Muscle layer of duodenum (tissue), 2 donors: ENCODE data around the gene RFTN1.

Experiments
- H3K27ac ChIP-seq: one replicate; pipeline ENCODE4 v1.7.0; 2013; ENCODE audit warnings: mild to moderate bottlenecking, low read length
- H3K27me3 ChIP-seq: one replicate; pipeline ENCODE4 v1.7.0; 2013; ENCODE audit warnings: low read depth, mild to moderate bottlenecking, control low read depth, low read length
- H3K36me3 ChIP-seq, 2 donors: one replicate each; pipeline ENCODE4 v1.7.0; 2013; ENCODE audit warnings: low read length in 2 of 2, control low read depth in 1 of 2, mild to moderate bottlenecking in 1 of 2; ENCODE audit not compliant: insufficient read depth in 2 of 2, control insufficient read depth in 1 of 2
- H3K4me1 ChIP-seq, 2 donors: one replicate each; pipeline ENCODE4 v1.7.0; 2013; ENCODE audit warnings: low read length in 2 of 2, mild to moderate bottlenecking in 2 of 2, control low read depth in 1 of 2, moderate library complexity in 1 of 2; ENCODE audit not compliant: insufficient read depth in 2 of 2, control insufficient read depth in 1 of 2
- H3K4me3 ChIP-seq, 2 donors: one replicate each; pipeline ENCODE4 v1.7.0; 2013; ENCODE audit warnings: low read length in 2 of 2, low read depth in 1 of 2, mild to moderate bottlenecking in 1 of 2
- H3K9me3 ChIP-seq, 2 donors: one replicate each; pipeline ENCODE4 v1.7.0; 2013; ENCODE audit warnings: low read length in 2 of 2, control low read depth in 1 of 2, mild to moderate bottlenecking in 1 of 2; ENCODE audit not compliant: control insufficient read depth in 1 of 2
- donor health status: healthy.

Gene RFTN1

GRCh38 chr3:16272588-16272987 lies 240.9 kb downstream of the RFTN1 start:
- Histone ChIP-seq H3K4me1 (no peaks in the 10 kb centered on the region), H3K9me3 (no peaks in the 10 kb centered on the region), H3K27me3 (no peaks in the 10 kb centered on the region), H3K27ac (no peak overlapping the region), H3K4me3 (no peak overlapping the region), H3K36me3 (peaks cover 16 to 31% of the 10 kb centered on the region in 2 donors)

DNA sequence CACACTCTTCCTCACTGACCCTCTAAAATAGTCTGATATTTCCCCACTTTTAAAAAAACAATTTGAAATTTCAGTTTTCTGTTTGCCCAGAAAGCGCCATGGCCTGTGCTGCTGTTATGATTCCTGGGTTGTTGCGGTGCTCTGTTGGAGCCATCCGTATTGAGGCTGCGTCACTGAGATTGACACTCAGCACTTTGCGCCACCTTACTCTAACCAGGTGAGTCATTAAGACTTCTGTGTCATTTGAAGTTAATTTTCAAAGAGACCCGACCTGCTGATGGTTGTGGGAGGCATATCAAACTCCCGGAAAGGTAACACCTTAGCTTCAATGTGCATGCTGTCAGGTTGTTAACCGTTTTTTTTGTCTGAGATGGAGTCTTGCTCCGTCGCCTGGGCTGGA lies 242.6 kb downstream of the RFTN1 start:
- H3K4me3 ChIP-seq = no peak overlapping the region
- no peaks in the 10 kb centered on the region for H3K9me3 ChIP-seq
- H3K36me3 ChIP-seq = peaks cover 11 to 31% of the 10 kb centered on the region in 2 donors
- peaks cover 0 to 16% of the 10 kb centered on the region in 2 donors for H3K4me1 ChIP-seq
- no peak overlapping the region for H3K27ac ChIP-seq
- no peaks in the 10 kb centered on the region for H3K27me3 ChIP-seq

DNA sequence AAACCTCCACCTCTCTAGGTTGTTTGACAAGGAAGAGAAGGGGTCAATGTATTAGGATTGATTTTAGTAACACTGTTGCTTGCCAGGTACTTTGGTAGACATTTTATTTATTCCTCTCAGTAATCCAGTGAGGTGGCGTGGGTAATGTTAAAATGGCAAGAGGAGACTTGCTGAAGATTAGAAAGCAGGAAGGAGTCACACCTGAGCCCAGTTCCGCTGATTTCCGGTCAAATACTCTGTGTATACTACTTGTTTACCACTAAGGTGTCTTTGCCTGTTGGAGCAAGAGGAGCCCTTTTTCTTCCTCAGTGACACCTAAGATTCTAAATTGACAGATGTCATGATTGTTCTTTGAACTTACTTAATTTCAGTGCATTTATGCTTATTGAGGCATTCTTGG lies 246.8 kb downstream of the RFTN1 start:
- Histone ChIP-seq H3K4me3 (peak overlapping the region in 1 of 2 donors; percentile 3), H3K36me3 (peaks cover 5 to 20% of the 10 kb centered on the region in 2 donors), H3K27ac (no peak overlapping the region), H3K9me3 (no peaks in the 10 kb centered on the region), H3K27me3 (no peaks in the 10 kb centered on the region), H3K4me1 (peaks cover 0 to 35% of the 10 kb centered on the region in 2 donors)
